B cell (primary cell): ENCODE data around the gene BAG3. TPM values are rescaled to one million over a fixed set of nuclear protein-coding genes. Genes with fewer than 3 reads are reported as not detected.

Source experiments
- ATAC-seq: fragments of 200-7000 bp; cut with Tn5 transposase; one replicate; pipeline ENCODE4 v1.10.0; 2021; ENCODE audit warnings: low read depth, mild to moderate bottlenecking, moderate number of reproducible peaks, moderate library complexity
- CTCF ChIA-PET: fragments of 350-600 bp; sonication (Branson Sonifier 250); formaldehyde crosslinking; loops from one replicate; lab custom pipeline; 2021; ENCODE audit warnings: antibody characterized with exemption, inconsistent platforms; lab: Charles Lee
- POLR2A ChIA-PET: fragments of 350-600 bp; sonication (Branson Sonifier 250); formaldehyde crosslinking; loops from one replicate; lab custom pipeline; 2021; ENCODE audit warnings: antibody characterized with exemption; lab: Charles Lee
- DNase-seq: peaks from one replicate; pipeline ENCODE4 v3.0.0; 2013
- H2AFZ ChIP-seq: 2 replicates; pipeline ENCODE4 v1.6.1; 2012; ENCODE audit warnings: mild to moderate bottlenecking, low read depth, low read length; ENCODE audit not compliant: insufficient read depth, poor library complexity, severe bottlenecking
- H3K27ac ChIP-seq, 2 donors: 1 replicate in 1 of 2; 2 replicates in 1 of 2; pipeline ENCODE4 v1.5.1; 2012 to 2013; ENCODE audit warnings: low read length in 2 of 2, mild to moderate bottlenecking in 2 of 2, moderate library complexity in 1 of 2
- H3K27me3 ChIP-seq, 4 experiments: fragments of 200-600 bp in 1 of 4; sonication (generic) in 1 of 4; replicated peaks in 1 of 4; 1 replicate in 2 of 4; 2 replicates in 2 of 4; pipeline versions ENCODE4 v1.6.1 to v1.7.0; 2013 to 2016; ENCODE audit warnings: low read length in 3 of 4, mild to moderate bottlenecking in 2 of 4, mixed read lengths in 1 of 4, moderate library complexity in 1 of 4; ENCODE audit not compliant: insufficient read depth in 4 of 4, control insufficient read depth in 3 of 4; ENCODE audit errors: control extremely low read depth in 1 of 4
- H3K36me3 ChIP-seq, 2 experiments: replicated peaks in 1 of 2; 1 replicate in 1 of 2; 2 replicates in 1 of 2; pipeline versions ENCODE4 v1.6.1 to v1.7.1; 2013; ENCODE audit warnings: low read length in 1 of 2; ENCODE audit not compliant: insufficient read depth in 2 of 2, control insufficient read depth in 1 of 2; ENCODE audit errors: control extremely low read depth in 1 of 2, extremely low read depth in 1 of 2
- H3K4me1 ChIP-seq, 2 donors: fragments of 200-600 bp in 1 of 2; sonication (generic) in 1 of 2; 1 replicate in 1 of 2; 2 replicates in 1 of 2; pipeline versions ENCODE4 v1.5.1 to v1.6.1; 2013 to 2017; ENCODE audit warnings: low read length in 2 of 2; ENCODE audit not compliant: control insufficient read depth in 2 of 2, insufficient read depth in 2 of 2
- H3K4me2 ChIP-seq: replicated peaks from 2 replicates; pipeline ENCODE3; 2012; ENCODE audit warnings: mild to moderate bottlenecking, low read depth, low read length; ENCODE audit not compliant: poor library complexity, severe bottlenecking
- H3K4me3 ChIP-seq, 5 experiments: fragments of 200-600 bp in 1 of 5; sonication (generic) in 1 of 5; 1 replicate in 3 of 5; 2 replicates in 2 of 5; pipeline versions ENCODE4 v1.5.1 to v1.7.0; 2011 to 2016; ENCODE audit warnings: low read length in 4 of 5, mild to moderate bottlenecking in 4 of 5, low read depth in 2 of 5, control low read depth in 1 of 5, moderate library complexity in 1 of 5; ENCODE audit not compliant: insufficient read depth in 1 of 5; ENCODE audit errors: control extremely low read depth in 1 of 5, extremely low read depth in 1 of 5
- H3K79me2 ChIP-seq: fragments of 200-600 bp; sonication (generic); one replicate; pipeline ENCODE4 v1.6.0; 2016; ENCODE audit warnings: low read length; ENCODE audit not compliant: control insufficient read depth, insufficient read depth
- H3K9ac ChIP-seq: fragments of 200-600 bp; sonication (generic); 2 replicates; pipeline ENCODE4 v1.6.1; 2017; ENCODE audit warnings: mild to moderate bottlenecking, low read length, moderate library complexity
- H3K9me3 ChIP-seq, 3 donors: one replicate each; pipeline versions ENCODE4 v1.6.1 to v1.7.1; 2013; ENCODE audit warnings: low read length in 2 of 3; ENCODE audit not compliant: control insufficient read depth in 2 of 3, insufficient read depth in 1 of 3; ENCODE audit errors: control extremely low read depth in 1 of 3
- H4K20me1 ChIP-seq: 2 replicates; pipeline ENCODE4 v1.6.0; 2012; ENCODE audit warnings: mild to moderate bottlenecking, low read length; ENCODE audit not compliant: insufficient read depth, control insufficient read depth, poor library complexity, severe bottlenecking
- H3K27ac Mint-ChIP-seq: one replicate; pipeline ENCODE4 v1.8.0; 2021; ENCODE audit warnings: mixed read lengths
- H3K27me3 Mint-ChIP-seq: one replicate; pipeline ENCODE4 v1.8.0; 2021; ENCODE audit warnings: mixed read lengths
- H3K4me1 Mint-ChIP-seq: one replicate; pipeline ENCODE4 v1.8.0; 2021; ENCODE audit warnings: mixed read lengths
- H3K4me3 Mint-ChIP-seq: one replicate; pipeline ENCODE4 v1.8.0; 2021; ENCODE audit warnings: mixed read lengths
- H3K9me3 Mint-ChIP-seq: one replicate; pipeline ENCODE4 v1.8.0; 2022; ENCODE audit warnings: mixed read lengths; ENCODE audit not compliant: insufficient read depth
- CTCF ChIP-seq: fragments of 200-600 bp; IDR thresholded peaks from one replicate; pipeline ENCODE4 v1.8.0; 2022; ENCODE audit warnings: antibody characterized with exemption, mild to moderate bottlenecking
- EZH2 ChIP-seq: IDR thresholded peaks from 2 replicates; pipeline ENCODE4 v1.6.1; 2012; ENCODE audit warnings: borderline replicate concordance, low read depth, mild to moderate bottlenecking, moderate library complexity, low read length; ENCODE audit not compliant: insufficient read depth, poor library complexity, severe bottlenecking
- WGBS: methylation state at CpG from one replicate; pipeline ENCODE4 v1.1.5; 2013; ENCODE audit warnings: missing lambda C conversion rate; ENCODE audit not compliant: insufficient coverage; 5-methylcytosine and 5-hydroxymethylcytosine counted together
- intact Hi-C: fragments of 100-400 bp; cut with micrococcal nuclease; formaldehyde crosslinking; loops from one replicate; pipeline ENCODE4 v1.10.0; 2022
- polyA plus RNA-seq: library from polyadenylated mRNA; depleted of rRNA; stranded (reverse); fragments of >200 nt; gene quantifications from 2 replicates; pipeline ENCODE4 v1.2.3, GENCODE V29; 2012
- total RNA-seq, 2 donors: library from RNA; stranded (reverse); fragments of 120-200 nt in 1 of 2; gene quantifications; 1 replicate in 1 of 2; 2 replicates in 1 of 2; pipeline versions ENCODE4 v1.2.3 to v1.2.4, GENCODE V29; 2013 to 2022

Gene BAG3
- total and polyA plus RNA-seq, 2 donors (not counting 1 experiment from before 2014, with no cell fraction given), result 3.9 to 7.4 TPM

- Histone ChIP-seq H3K9ac (no peak overlapping the region), H3K9me3 (peaks cover 0 to 3% (median 0%) of the 10 kb centered on the region in 3 donors), H3K27me3 (no peaks in the 10 kb centered on the region), H3K4me1 (peaks cover 27% of the 10 kb centered on the region in 2 donors), H3K4me3 (no peak overlapping the region), H2AFZ (no peak overlapping the region), H3K27ac (no peak overlapping the region), H4K20me1 (no peaks in the 10 kb centered on the region), H3K36me3 (no peaks in the 10 kb centered on the region), H3K4me2 (no peak overlapping the region), H3K79me2 (no peaks in the 10 kb centered on the region)
- TF ChIP-seq EZH2 (no peak), CTCF (no peak)
- POLR2A ChIA-PET, result interaction anchor here (0.9 to 1.0 kb wide), 2 partner anchors 10 to 47 kb away, joined by 3 read pairs; no protein-coding TSS in a partner anchor
- H3K9me3 Mint-ChIP-seq, result no peaks in the 10 kb centered on the region
- 97% methylated on average over 7 of the region's 7 CpGs for WGBS
- intact Hi-C loops, result no loop called here
- H3K27ac Mint-ChIP-seq, result no peak overlapping the region
- H3K4me1 Mint-ChIP-seq, result peaks cover 42% of the 10 kb centered on the region
- DNase-seq (no peak), ATAC-seq (no peak)
- H3K4me3 Mint-ChIP-seq, result no peak overlapping the region
- H3K27me3 Mint-ChIP-seq, result no peaks in the 10 kb centered on the region
- CTCF ChIA-PET, result interaction anchor here (1.0 to 4.8 kb wide), 6 partner anchors 8 to 165 kb away, joined by 4 to 26 read pairs (median 6); partner anchors contain the start of gene INPP5F
Observed at GRCh38 chr10:119694608-119695007, 43.4 kb downstream of the BAG3 start.

GRCh38 chr10:119700321-119700954 is 49.3 kb downstream of the BAG3 start:
- no peak overlapping the region for H2AFZ ChIP-seq
- H3K79me2 ChIP-seq, result no peaks in the 10 kb centered on the region
- POLR2A ChIA-PET, result interaction anchor here (0.7 kb wide), 2 partner anchors 13 to 14 kb away, joined by 4 to 8 read pairs; no protein-coding TSS in a partner anchor
- TF ChIP-seq CTCF (no peak), EZH2 (no peak)
- H3K27me3 ChIP-seq, result no peaks in the 10 kb centered on the region
- H3K27ac ChIP-seq, result peak overlapping the region; percentile 74 to 94
- no peaks in the 10 kb centered on the region for H4K20me1 ChIP-seq
- Mint-ChIP-seq H3K4me3 (peak overlapping the region; percentile 60), H3K27me3 (no peaks in the 10 kb centered on the region), H3K9me3 (no peaks in the 10 kb centered on the region), H3K27ac (peak overlapping the region; percentile 86), H3K4me1 (peaks cover 64% of the 10 kb centered on the region)
- intact Hi-C loops, result loop anchor here (1.0 kb wide), 5 partner anchors 14 to 394 kb away; partner anchors contain the start of gene BAG3
- peaks cover 68 to 69% of the 10 kb centered on the region in 2 donors for H3K4me1 ChIP-seq
- H3K9ac ChIP-seq, result peak overlapping the region; percentile 50
- H3K36me3 ChIP-seq, result no peaks in the 10 kb centered on the region
- no peaks in the 10 kb centered on the region for H3K9me3 ChIP-seq
- DNase-seq (peak; percentile 73), ATAC-seq (peak; percentile 50)
- H3K4me2 ChIP-seq, result peak overlapping the region; percentile 73
- WGBS, result 100% methylated on average over 1 of the region's 4 CpGs
- CTCF ChIA-PET, result interaction anchor here (0.7 to 6.9 kb wide), 3 partner anchors 13 to 50 kb away, joined by 3 to 80 read pairs (median 3); no protein-coding TSS in a partner anchor
- peak overlapping the region in 1 of 5 experiments; percentile 49 for H3K4me3 ChIP-seq
